ENCODE data around the gene MAP3K20. TPM values are rescaled to one million over a fixed set of nuclear protein-coding genes. Genes with fewer than 3 reads are reported as not detected.

The MAP3K20 gene
- total RNA-seq, 4 donors from 2014 or later, result 24.1 to 34.5 (median 25.6) TPM

- Histone ChIP-seq H3K27ac (peak overlapping the region; percentile 45 to 93 (median 88)), H3K36me3 (no peaks in the 10 kb centered on the region), H3K9me3 (no peaks in the 10 kb centered on the region), H3K4me1 (peaks cover 58 to 71% of the 10 kb centered on the region in 2 donors), H3K4me3 (replicated peaks in 1 of 3) (no peak overlapping the region), H3K27me3 (no peaks in the 10 kb centered on the region)
- no peak for DNase-seq
- 67 to 69% methylated on average over 3 of the region's 3 CpGs for WGBS, 2 donors
- intact Hi-C loops (cut with DNase I), result no loop called here
- TF ChIP-seq POLR2A (IDR thresholded peaks at IDR 0.05), result no peak
- TF ChIP-seq, protein P1, sequence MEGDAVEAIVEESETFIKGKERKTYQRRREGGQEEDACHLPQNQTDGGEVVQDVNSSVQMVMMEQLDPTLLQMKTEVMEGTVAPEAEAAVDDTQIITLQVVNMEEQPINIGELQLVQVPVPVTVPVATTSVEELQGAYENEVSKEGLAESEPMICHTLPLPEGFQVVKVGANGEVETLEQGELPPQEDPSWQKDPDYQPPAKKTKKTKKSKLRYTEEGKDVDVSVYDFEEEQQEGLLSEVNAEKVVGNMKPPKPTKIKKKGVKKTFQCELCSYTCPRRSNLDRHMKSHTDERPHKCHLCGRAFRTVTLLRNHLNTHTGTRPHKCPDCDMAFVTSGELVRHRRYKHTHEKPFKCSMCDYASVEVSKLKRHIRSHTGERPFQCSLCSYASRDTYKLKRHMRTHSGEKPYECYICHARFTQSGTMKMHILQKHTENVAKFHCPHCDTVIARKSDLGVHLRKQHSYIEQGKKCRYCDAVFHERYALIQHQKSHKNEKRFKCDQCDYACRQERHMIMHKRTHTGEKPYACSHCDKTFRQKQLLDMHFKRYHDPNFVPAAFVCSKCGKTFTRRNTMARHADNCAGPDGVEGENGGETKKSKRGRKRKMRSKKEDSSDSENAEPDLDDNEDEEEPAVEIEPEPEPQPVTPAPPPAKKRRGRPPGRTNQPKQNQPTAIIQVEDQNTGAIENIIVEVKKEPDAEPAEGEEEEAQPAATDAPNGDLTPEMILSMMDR (IDR thresholded peaks at IDR 0.05), result no peak
Measured at GRCh38 chr2:173191601-173192000, 116.0 kb downstream of the MAP3K20 start.

- Histone ChIP-seq H3K27me3 (no peaks in the 10 kb centered on the region), H3K4me3 (replicated peaks in 1 of 3) (no peak overlapping the region), H3K27ac (peak overlapping the region; percentile 45 to 93 (median 88)), H3K4me1 (peaks cover 58 to 74% of the 10 kb centered on the region in 2 donors), H3K36me3 (no peaks in the 10 kb centered on the region), H3K9me3 (no peaks in the 10 kb centered on the region)
- DNase-seq, result no peak
- TF ChIP-seq, protein P1 (IDR thresholded peaks at IDR 0.05), result no peak
- TF ChIP-seq POLR2A (IDR thresholded peaks at IDR 0.05), result peak in 1 of 2 donors; percentile 45
- 38 to 52% methylated on average over 4 of the region's 4 CpGs for WGBS, 2 donors
- intact Hi-C loops (cut with DNase I), result no loop called here
Measured at GRCh38 chr2:173192071-173192470, 116.4 kb downstream of the MAP3K20 start.

DNA sequence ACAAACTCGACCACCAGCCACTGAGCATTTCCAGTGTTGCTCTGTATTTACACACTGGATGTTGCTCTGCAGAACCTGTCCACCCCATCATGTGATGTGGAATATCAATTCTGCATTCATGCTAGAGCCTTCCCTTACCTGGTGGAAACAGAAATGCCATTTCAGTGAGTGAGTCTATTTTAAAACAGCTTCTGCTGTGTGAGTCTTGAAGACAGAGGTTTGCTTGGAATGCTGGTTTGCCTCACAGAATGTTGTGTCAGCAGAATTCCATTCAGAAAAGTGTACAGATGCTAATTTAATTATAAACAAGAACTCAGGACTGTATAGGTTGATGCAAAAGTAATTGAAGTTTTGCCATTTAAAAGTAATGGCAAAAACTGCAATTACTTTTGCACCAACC lies 118.3 kb downstream of the MAP3K20 start:
- intact Hi-C loops (cut with DNase I), result no loop called here
- Histone ChIP-seq H3K9me3 (no peaks in the 10 kb centered on the region), H3K36me3 (no peaks in the 10 kb centered on the region), H3K27ac (peak overlapping the region; percentile 88 to 93 (median 92)), H3K4me3 (replicated peaks in 1 of 3) (no peak overlapping the region), H3K27me3 (no peaks in the 10 kb centered on the region), H3K4me1 (peaks cover 51 to 69% of the 10 kb centered on the region in 2 donors)
- 76 to 78% methylated on average over 1 of the region's 1 CpG for WGBS, 2 donors
- TF ChIP-seq, protein P1 (IDR thresholded peaks at IDR 0.05), result no peak
- no peak for TF ChIP-seq POLR2A (IDR thresholded peaks at IDR 0.05)
- DNase-seq, result no peak

DNA sequence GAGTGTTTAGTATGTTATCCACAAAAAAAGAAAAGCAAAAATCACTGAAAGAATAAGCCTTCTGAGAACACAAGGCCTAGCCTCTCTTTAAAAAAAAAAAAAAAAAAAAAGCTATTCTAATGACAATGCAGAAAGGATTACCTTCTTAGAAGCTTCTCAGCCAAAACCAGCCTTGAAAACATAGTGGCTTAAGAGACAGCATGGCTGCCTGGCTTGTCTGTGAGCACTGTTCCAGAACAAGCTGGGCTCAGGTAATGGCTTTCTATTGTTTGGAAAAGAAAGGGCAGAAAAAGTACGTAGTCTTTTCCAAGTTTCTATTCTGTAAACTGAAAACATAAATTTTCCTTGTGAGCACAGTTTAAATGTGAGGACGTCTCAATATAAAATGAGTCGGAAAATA lies 119.5 kb downstream of the MAP3K20 start:
- H3K9me3 ChIP-seq, result no peaks in the 10 kb centered on the region
- intact Hi-C loops (cut with DNase I), result no loop called here
- peak; percentile 68 to 72 for DNase-seq
- WGBS, 2 donors, result 32 to 41% methylated on average over 3 of the region's 3 CpGs
- TF ChIP-seq, protein P1 (IDR thresholded peaks at IDR 0.05), result no peak
- peak in 1 of 2 donors; percentile 44 for TF ChIP-seq POLR2A (IDR thresholded peaks at IDR 0.05)
- peaks cover 55 to 77% of the 10 kb centered on the region in 2 donors for H3K4me1 ChIP-seq
- no peaks in the 10 kb centered on the region for H3K36me3 ChIP-seq
- no peak overlapping the region for H3K4me3 ChIP-seq (replicated peaks in 1 of 3)
- H3K27me3 ChIP-seq, result no peaks in the 10 kb centered on the region
- H3K27ac ChIP-seq, result peak overlapping the region; percentile 88 to 93 (median 92)

- peak overlapping the region; percentile 88 to 93 (median 92) for H3K27ac ChIP-seq
- no peaks in the 10 kb centered on the region for H3K9me3 ChIP-seq
- H3K4me1 ChIP-seq, result peaks cover 52 to 68% of the 10 kb centered on the region in 2 donors
- WGBS, 2 donors, result 94% methylated on average over 6 of the region's 6 CpGs
- TF ChIP-seq, protein P1 (IDR thresholded peaks at IDR 0.05), result no peak
- TF ChIP-seq POLR2A (IDR thresholded peaks at IDR 0.05), result no peak
- DNase-seq, result no peak
- no peaks in the 10 kb centered on the region for H3K27me3 ChIP-seq
- intact Hi-C loops (cut with DNase I), result no loop called here
- no peak overlapping the region for H3K4me3 ChIP-seq (replicated peaks in 1 of 3)
- H3K36me3 ChIP-seq, result no peaks in the 10 kb centered on the region
Measured at GRCh38 chr2:173196080-173196479, 120.4 kb downstream of the MAP3K20 start.

Measured in thyroid gland (tissue), 4 donors.